ENCODE results near the gene ZSWIM1.

ZSWIM1 gene

DNA sequence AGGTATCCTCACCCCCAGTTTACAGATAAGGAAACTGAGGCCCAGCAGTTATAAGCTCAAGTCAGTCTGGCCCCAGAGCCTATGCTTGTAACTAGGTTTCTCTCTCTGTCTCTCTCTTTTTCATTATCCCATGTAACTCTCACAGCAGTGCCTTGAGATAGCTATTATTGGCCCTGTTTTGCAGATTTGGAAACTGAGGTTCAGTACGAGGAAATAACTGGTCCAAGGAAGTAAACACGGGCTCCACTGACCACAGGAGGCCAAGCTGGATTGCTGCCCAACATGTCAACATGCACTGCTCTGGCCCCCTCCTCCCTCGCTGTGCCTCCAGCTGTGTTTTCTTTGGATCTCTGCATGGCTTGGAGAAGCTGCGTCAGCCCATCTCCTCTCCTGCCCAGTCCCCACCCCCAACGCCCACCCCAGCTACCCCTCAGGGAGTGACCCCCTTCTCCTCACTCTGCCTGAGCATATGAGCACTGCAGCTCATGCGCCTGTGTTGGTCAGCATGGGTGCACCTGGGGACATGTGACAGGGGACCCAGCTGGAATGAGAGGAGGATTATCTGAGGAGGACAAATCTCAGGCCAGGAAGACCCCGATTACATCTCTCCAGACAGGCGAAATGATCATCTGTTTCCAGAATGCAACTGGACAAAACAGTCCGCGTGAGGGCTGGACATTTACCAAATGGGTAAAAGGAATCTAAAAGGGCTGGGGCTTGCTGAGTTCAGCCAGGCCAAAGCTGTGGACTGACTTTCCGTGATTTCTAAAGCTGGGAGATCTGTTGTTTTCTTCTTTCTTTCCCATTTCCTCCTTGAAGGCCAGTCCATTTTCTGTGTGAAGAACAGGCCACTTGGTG, 38.7 kb downstream of the ZSWIM1 start:
- no peak for DNase-seq (ENCODE audit: low read depth)
- TF ChIP-seq, protein P1, sequence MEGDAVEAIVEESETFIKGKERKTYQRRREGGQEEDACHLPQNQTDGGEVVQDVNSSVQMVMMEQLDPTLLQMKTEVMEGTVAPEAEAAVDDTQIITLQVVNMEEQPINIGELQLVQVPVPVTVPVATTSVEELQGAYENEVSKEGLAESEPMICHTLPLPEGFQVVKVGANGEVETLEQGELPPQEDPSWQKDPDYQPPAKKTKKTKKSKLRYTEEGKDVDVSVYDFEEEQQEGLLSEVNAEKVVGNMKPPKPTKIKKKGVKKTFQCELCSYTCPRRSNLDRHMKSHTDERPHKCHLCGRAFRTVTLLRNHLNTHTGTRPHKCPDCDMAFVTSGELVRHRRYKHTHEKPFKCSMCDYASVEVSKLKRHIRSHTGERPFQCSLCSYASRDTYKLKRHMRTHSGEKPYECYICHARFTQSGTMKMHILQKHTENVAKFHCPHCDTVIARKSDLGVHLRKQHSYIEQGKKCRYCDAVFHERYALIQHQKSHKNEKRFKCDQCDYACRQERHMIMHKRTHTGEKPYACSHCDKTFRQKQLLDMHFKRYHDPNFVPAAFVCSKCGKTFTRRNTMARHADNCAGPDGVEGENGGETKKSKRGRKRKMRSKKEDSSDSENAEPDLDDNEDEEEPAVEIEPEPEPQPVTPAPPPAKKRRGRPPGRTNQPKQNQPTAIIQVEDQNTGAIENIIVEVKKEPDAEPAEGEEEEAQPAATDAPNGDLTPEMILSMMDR (IDR thresholded peaks at IDR 0.05; ENCODE audit: control insufficient read depth, insufficient read depth, low read depth, low read length, missing control alignments) = no peak
- H3K4me3 ChIP-seq (ENCODE audit: control insufficient read depth, low read depth, low read length) = no peak overlapping the region

DNA sequence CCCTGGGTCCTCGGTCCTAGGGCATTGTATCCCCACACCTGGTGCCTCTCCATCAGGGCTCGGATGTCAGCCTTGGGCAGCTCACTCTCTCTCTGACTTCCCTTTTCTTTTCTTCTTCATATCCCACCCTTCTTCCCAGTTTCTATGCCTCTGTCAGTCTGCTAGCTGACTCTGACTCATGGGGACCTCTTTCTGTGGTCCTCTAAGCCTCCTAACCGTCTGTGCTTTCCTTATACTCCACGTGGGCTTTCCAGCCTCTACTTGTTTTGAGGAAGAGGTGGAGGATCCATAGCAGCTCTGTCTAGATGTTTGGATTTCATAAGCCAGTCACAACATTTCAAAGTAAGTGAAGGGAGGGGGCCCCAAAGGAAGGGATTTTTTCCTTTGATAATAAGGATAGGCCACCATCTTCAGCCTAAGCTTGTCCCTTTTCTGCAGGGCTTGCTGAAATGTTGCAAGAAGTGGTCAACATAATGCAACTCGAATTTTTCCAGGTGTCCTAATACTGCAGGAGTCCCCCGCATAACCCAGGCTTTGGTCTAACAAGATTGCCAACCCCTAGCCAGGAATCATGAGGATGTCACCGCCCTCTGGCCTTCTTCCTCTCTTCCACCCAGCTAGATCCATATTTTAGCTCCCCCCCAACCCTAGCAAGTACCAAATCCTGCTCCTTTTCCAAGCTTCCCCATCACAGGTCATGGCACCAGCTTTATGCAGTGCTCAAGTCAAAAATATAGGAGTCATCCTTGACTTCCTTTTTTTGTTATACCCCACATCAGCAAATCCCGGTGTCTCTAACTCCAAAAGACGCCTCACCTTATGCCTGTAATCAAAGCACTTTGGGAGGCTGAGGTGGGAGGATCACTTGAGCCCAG, 39.7 kb downstream of the ZSWIM1 start:
- TF ChIP-seq, protein P1 (IDR thresholded peaks at IDR 0.05; ENCODE audit: control insufficient read depth, insufficient read depth, low read depth, low read length, missing control alignments) = no peak
- DNase-seq (ENCODE audit: low read depth) = no peak
- H3K4me3 ChIP-seq (ENCODE audit: control insufficient read depth, low read depth, low read length) = no peak overlapping the region

DNA sequence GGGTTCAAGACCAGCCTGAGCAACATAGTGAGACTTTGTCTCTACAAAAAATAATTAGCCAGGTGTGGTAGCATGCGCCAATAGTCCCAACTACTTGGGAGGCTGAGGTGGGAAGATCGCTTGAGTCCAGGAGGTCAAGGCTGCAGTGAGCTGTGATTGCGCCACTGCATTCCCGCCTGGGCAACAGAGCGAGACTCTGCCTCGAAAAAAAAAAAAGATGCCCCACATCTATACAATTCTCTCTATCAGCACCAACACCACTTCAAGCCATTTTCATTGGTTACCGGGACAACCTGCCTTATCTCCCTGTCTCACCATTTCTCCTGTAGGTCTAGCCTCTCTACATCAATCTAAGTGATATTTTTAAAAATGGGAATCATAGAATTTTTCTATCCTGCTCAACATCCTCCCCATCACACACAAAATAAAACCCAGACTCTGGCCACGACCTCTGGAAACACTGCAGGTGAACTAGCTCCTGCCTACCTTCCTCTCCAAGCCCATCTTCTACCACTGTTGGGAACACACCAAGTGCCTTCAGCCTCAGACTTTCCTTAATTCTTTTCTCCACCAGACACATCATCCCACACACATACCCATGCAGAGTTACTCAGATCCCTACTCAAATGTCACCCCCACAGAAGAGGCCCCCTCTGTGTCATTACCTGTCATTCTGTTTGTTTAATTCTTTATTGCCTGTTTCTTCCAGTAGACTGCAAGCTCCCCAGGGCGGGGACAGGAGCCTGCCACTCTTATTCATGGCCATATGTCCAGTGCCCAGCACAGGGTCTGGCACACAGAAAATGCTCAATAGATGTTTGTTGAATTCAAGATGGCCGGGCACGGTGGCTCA, 40.5 kb downstream of the ZSWIM1 start:
- TF ChIP-seq, protein P1 (IDR thresholded peaks at IDR 0.05; ENCODE audit: control insufficient read depth, insufficient read depth, low read depth, low read length, missing control alignments) = no peak
- no peak overlapping the region for H3K4me3 ChIP-seq (ENCODE audit: control insufficient read depth, low read depth, low read length)
- DNase-seq (ENCODE audit: low read depth) = no peak

DNA sequence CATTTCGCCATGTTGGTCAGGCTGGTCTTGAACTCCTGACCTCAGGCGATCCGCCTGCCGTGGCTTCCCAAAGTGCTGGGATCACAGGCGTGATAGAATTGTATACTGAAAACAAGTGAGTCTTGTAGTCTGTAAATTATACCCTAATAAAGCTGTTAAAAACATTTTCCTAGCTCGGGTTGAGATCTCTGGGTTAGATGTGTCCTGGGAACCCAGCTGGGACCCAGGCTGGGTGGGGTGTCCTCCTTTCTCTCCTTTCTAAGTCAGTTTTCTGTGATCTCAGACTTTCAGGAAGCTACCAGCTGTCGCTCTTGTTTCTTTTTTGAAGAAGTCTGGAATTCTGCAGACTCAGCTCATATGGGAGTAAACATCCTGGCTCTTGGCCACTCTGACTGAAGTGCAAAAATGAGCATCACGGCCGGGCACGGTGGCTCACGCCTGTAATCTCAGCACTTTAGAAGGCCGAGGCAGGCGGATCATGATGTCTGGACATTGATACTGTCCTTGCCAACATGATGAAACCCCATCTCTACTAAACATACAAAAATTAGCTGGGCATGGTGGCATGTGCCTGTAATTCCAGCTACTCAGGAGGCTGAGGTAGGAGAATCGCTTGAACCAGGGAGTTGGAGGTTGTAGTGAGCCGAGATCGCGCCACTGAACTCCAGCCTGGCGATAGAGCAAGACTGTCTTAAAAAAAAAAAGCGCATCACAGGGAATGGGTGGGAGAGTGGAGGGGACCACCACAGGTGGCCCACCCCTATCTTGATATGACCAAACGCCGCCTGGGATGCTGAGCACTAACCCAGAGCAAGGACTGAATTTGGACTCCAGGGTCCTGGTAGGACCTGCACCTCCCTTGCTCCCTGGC, 43.6 kb downstream of the ZSWIM1 start:
- no peak for DNase-seq (ENCODE audit: low read depth)
- H3K4me3 ChIP-seq (ENCODE audit: control insufficient read depth, low read depth, low read length) = no peak overlapping the region
- TF ChIP-seq, protein P1 (IDR thresholded peaks at IDR 0.05; ENCODE audit: control insufficient read depth, insufficient read depth, low read depth, low read length, missing control alignments) = no peak

DNA sequence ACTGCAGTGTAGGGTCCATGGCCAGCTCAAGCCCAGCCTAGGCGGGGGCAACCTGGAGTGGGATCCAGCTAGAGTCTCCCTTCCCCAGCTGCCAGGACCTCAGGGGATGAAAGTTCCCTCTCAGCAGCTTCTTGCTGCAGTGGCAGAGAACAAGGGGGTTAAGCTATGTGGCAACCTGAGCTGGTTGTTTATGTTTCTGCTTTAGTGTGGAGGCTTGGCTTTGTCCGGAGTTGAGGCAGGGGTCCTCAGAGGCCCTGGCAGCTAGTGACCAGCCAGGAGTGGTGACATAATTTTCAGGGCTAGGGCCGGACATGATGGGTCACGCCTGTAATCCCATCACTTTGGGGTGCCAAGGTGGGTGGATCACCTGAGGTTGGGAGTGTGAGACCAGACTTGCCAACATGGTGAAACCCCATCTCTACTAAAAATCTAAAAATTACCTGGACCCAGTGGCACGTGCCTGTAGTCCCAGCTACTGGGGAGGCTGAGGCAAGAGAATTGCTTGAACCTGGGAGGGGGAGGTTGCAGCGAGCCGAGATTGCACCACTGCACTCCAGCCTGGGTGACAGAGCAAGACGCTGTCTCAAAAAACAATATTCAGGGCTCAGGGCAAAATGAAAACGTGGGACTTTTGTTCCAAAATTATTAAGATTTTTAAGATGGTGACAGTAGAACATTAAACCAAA, 44.9 kb downstream of the ZSWIM1 start:
- DNase-seq (ENCODE audit: low read depth) = no peak
- H3K4me3 ChIP-seq (ENCODE audit: control insufficient read depth, low read depth, low read length) = no peak overlapping the region
- TF ChIP-seq, protein P1 (IDR thresholded peaks at IDR 0.05; ENCODE audit: control insufficient read depth, insufficient read depth, low read depth, low read length, missing control alignments) = no peak
